ENCODE data around the gene RABGEF1.
"Not testable (repeated sequence)": the region's sequence is repeated elsewhere in the genome, so short reads cannot be mapped to it uniquely, and the experiment has no call there.

RABGEF1 gene

DNA sequence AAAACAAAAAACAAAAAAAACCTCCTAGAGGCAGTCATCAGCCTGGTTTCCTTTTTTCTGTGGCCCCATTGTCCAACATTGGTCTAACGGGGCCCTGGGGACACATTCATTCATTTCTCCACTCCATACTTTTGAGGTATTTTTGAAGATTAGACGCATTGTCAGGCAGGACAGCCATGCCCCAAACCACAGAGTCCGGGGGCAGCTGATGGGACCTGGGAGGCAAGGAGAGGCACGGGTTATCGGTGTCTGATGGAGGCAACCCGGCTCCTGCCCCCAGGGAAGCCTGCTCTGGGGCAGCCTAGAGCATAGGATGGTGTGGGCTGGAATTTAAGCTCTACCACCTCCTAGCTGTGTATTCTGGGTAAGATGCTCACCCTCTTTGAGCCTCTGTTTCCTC, 6.5 kb upstream of the RABGEF1 start:
- no peak overlapping the region for H3K4me3 ChIP-seq (ENCODE audit: low read depth, low read length)

DNA sequence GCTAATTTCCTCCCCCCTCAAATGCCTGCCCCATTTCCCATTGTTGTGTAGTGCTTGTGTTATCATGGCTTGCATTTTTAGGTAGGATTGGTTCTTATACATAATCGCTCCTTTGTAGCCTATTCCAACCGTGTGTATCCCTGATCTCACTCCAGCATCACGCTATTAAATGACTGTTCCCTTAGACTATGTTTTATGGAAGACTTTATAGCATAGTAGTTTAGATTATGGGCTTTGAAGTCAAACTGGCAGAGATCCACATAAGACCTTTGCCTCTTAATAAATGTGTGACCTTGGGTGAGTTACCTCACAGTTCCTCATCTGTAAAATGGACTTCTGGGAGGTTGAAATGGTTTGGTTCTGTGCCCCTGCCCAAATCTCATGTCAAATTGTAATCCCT, 5.4 kb upstream of the RABGEF1 start:
- no peak overlapping the region for H3K4me3 ChIP-seq (ENCODE audit: low read depth, low read length)

DNA sequence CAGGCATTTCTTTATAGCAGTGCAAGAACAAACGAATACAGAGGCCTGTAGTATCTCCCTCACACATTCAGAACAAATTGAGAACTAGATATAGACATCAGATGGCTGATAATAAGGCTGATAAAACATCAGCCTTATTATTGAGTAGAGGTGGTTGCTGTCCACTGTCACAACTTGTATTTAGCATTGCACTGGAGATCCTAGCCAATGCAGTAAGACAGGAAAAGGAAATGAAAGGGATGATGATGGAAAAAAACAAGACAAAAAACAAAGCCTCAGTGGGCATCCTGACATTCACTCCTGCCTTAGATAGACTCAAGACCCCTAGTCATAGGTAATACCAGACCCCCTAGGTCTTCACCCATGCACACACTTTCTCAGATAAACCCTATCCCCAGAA, 4.7 kb upstream of the RABGEF1 start:
- no peak overlapping the region for H3K4me3 ChIP-seq (ENCODE audit: low read depth, low read length)

DNA sequence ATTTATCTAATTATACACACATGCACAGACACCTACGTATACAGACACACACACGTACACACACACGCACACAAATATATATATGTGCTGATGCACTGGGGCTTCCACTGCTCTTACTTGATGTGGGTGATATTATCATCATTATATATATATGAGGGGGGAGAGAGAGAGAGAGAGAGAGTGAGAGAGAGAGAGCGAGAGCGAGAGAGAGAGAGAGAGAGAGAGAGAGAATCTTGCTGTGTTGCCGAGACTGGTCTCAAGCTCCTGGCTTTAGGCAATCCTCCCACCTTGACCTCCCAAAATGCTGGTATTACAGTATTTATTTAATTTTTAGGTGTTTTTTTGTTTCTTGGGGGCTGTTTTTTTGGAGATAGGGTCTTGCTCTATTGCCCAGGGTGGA, 3.6 kb upstream of the RABGEF1 start:
- no peak overlapping the region for H3K4me3 ChIP-seq (ENCODE audit: low read depth, low read length)

DNA sequence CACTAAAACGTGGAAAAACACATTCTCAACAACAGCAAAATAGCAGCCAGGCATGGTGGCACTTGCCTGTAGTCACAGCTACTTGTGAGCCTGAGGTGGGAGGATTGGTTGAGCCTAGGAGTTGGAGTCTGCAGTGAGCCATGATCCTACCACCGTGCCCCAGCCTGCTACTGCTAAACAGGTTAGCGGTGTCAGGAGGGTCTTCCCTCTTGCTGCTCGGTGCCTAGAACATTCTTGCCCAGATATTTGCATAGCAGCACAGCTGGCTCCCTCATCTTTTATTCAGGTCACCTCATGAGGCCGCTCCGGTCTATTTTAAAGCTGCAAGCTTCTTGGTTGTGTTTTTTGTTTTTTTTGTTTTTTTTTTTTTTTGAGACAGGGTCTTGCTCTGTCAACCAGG, 2.9 kb upstream of the RABGEF1 start:
- no peak overlapping the region for H3K4me3 ChIP-seq (ENCODE audit: low read depth, low read length)

DNA sequence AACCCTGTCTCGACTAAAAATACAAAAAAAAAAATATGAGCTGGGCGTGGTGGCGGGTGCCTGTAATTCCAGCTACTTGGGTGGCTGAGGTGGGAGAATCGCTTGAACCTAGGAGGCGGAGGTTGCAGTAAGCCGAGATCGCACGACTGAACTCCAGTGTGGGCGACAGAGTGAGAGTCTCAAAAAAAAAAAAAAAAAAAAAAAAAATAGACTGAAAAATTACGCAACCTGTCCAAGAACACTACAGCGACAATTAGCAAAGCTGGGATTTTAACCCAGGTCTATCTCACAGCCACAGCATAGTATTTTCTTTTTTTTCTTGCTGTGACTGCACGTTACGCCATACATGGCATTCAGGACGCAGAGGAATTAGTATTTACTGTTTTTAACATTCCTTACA, 1.1 kb upstream of the RABGEF1 start:
- H3K4me3 ChIP-seq (ENCODE audit: low read depth, low read length) = peak overlapping the region; percentile 88

DNA sequence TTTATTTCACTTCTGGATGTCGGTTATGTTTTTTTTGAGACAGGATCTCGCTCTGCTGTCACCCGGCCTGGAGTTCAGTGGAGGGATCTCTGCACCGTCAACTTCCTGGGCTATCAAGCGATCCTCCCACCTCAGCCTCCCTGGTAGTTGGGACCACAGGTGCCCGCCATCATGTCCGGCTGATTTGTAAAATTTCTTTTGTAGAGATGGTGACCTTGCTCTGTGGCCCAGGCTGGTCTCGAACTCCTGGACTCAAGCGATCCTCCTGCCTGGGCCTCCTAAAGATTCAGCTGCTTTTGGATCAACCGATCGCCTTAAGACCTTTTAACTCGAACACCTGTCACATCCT, 606 bp upstream of the RABGEF1 start:
- H3K4me3 ChIP-seq (ENCODE audit: low read depth, low read length) = peak overlapping the region; percentile 88

DNA sequence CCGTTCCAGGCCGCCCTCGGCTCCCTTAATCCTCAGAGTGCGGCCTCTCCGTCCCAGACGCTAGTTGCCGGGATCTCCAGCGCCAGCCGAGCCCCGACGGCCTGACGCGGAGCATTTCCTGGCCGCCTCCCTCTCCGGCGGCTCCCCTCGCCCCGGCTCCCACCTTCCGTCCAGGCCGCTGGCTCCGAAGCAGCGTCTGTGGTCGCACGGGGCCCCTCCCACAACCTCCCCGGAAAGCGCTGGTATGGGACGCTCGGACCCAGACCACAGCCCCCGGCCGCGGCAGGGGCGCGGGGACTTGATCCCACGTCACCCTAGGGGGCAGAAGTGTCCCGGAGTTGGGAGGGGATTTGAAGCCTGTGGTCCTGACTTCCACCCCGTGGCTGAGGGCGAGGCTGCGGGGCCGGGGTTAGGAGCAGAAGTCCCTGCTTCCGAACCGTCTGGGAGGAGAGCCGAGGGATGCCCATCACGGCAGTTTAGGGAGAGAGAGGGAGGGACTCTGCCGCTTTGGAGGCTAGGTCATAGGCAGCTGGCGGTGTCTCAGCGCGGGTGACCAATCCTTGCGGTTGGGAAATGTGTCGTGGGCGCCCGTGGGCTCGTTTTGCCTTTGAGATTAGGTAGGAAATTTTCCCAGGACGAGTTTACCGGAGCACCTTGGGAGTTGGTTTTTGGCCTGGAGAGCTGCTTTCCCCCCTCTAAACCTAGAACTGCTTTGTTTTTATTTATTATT, 612 bp downstream of the RABGEF1 start:
- H3K4me3 ChIP-seq (ENCODE audit: low read depth, low read length) = peak overlapping the region; percentile 88

DNA sequence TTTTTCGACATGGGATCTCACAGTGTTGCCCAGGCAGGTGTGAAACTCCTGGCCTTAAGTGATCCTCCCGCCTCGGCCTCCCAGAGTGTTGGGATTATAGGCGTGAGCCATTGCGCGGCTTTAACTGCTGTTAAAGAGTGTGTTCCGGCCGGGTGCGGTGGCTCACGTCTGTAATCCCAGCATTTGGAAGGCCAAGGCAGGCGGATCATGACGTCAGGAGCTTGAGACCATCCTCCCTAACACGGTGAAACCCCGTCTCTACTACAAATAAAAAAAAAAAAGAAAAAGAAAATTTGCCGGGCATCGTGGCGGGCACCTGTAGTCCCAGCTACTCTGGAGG, 1.1 kb downstream of the RABGEF1 start:
- peak overlapping the region; percentile 88 for H3K4me3 ChIP-seq (ENCODE audit: low read depth, low read length)

DNA sequence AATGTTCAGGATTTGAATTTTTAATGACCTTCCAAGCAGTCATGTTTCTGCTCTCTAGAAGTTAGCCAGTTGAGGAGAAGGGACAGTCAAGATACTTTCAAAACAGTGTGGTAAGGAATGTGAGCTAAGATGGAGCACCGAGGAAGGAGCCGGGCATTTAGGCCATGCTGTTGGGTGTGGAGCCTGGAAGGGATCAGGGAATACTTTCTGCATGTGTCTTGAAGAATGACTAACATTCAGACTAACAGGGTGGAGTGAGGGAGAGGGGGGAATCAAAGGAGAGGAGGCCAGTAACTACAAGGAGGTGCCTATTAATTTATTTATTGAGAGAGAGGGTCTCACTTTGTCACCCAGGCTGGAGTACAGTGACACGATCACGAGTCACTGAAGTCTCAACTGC, 1.8 kb downstream of the RABGEF1 start:
- H3K4me3 ChIP-seq (ENCODE audit: low read depth, low read length) = not testable (repeated sequence)

DNA sequence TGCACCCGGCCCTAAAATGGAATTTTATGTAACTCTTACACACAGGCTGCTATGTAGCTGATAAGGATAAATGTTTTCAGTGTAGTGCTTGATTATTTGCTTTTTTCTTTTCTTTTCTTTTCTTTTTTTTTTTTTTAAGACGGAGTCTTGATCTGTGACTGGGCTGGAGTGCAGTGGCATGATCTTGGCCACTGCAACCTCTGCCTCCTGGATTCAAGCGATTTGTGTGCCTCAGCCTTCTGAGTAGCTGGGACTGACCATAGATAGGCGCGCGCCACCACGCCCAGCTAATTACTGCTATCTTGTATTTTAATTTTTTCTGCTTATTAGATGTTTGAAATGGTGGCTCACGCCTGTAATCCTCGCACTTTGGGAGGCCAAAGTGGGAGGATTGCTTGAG, 3.4 kb downstream of the RABGEF1 start:
- no peak overlapping the region for H3K4me3 ChIP-seq (ENCODE audit: low read depth, low read length)

DNA sequence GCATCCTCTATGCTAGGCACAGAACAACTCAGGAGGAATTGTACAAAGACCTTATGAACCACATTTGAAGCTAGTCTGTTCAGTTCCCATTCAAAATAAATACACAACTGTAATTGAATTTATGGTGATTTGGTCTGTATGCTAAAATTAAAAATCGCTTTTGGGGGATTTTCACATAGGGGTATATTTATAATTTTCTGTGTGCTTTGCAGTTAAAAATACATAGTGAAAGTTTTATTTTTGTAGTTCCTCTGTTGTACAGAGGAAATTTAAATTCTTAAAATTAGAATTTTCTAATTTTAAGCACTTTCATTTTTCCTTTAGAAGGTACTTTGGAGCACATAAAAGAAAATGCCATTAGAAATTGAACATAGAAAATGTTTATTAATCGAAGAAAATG, 6.9 kb downstream of the RABGEF1 start:
- no peak overlapping the region for H3K4me3 ChIP-seq (ENCODE audit: low read depth, low read length)

DNA sequence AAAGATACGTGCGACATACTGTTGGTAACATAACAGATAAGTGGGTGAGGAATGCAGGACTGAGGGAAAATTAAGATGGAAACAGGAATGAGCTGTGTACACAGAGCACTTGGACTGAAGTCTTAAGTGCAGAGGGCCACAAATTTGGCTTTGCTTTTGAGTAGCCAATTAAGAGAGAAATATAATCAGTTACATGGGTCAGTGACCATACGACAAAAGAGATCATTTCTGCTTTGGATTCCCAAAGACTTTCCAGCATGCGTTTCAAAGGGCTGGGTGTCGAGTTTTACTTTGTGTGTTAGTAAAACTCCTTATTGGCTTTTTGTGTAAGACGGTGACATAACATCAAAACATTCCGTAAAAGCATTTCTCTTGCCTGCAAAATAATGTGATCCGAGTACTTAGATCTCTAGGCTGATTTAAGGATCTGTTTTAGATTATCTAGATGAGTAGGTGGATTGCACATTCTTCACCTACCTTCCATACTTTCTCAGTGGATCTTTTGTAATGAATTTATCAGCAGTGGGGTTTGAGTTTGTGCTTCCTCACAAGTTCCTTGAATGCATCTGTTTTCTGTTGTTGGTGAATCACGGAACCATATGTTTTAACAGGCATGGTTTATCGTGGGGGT, 7.5 kb downstream of the RABGEF1 start:
- no peak overlapping the region for H3K4me3 ChIP-seq (ENCODE audit: low read depth, low read length)

DNA sequence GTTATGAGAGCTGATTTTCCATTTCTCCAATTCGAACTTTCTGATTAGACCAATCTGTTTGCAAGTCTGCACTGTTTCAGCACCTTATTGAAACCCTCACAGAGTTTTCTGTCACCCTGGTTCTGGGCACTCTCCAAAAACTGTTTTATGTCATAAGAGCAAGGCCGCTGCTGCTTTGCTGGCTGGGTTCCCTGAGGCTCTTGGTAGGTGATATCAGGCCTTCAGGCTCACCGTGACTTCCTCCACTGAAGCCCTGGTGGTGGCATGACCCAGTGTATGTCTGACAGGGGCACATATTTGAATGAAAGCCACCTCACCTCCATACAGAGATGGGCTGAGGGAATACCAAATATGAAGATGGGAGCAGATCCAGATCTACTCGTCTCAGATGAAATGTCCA, 8.3 kb downstream of the RABGEF1 start:
- no peak overlapping the region for H3K4me3 ChIP-seq (ENCODE audit: low read depth, low read length)

DNA sequence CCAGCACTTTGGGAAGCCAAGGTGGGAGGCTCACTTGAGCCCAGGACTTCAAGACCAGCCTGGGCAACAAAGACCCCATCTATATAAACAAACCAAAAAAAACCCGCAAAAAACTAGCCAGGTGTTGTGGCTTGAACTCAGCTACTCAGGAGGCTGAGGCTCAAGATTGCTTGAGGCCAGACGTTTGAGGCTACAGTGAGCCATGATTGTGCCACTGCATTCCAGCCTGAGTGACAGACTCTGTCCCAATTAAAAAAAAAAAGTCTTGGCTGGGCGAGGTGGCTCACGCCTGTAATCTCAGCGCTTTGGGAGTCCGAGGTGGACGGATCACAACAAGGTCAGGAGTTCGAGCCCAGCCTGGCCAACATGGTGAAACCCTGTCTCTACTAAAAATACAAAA, 11.4 kb downstream of the RABGEF1 start:
- H3K4me3 ChIP-seq (ENCODE audit: low read depth, low read length) = no peak overlapping the region

DNA sequence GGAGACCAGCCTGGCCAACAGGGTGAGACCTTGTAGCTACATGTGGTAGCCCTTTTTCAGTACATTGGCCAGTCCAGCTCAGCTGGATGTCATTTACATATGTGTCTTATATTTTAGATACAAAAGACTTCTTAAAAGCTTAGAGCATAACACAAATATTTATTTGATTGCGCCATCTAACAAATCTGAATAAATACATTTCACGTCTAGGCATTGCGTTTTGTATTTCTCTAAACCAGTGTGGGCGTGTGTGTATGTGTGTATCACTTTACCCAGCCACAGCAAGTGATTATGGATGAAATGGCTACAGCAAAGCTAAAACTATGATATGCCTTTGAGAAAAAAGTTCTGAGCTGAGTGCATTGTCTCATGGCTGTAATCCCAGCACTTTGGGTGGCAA, 14.0 kb downstream of the RABGEF1 start:
- no peak overlapping the region for H3K4me3 ChIP-seq (ENCODE audit: low read depth, low read length)

DNA sequence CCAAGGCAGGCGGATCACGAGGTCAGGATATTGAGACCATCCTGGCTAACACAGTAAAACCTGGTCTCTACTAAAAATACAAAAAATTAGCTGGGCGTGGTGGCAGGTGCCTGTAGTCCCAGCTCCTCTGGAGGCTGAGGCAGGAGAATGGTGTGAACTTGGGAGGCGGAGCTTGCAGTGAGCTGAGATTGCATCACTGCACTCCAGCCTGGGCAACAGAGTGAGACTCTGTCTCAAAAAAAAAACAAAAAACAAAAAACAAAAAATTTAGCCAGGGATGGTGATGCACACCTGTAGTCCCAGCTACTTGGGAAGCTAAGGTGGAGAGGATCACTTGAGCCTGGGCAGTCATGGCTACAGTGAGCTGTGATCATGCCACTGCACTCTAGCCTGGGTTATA, 14.5 kb downstream of the RABGEF1 start:
- H3K4me3 ChIP-seq (ENCODE audit: low read depth, low read length) = not testable (repeated sequence)

DNA sequence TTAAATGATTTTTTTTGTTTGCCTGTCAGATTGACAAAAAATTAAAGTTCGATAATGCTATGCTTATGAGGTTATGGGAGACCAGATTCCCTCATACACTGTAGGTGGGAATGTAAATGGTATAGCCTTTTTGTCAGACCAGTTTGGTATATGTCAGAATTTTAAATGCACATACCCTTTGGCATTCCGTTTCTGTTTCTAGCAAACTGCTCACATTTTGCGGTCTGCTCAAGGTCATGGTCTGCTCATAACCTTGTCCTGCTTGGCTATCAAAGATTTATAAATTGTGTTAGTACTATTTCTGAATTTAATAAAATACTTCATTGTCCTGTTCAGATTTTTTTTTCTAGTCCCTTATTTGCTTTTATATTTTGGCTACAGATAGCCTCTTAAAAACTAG, 15.7 kb downstream of the RABGEF1 start:
- H3K4me3 ChIP-seq (ENCODE audit: low read depth, low read length) = not testable (repeated sequence)

DNA sequence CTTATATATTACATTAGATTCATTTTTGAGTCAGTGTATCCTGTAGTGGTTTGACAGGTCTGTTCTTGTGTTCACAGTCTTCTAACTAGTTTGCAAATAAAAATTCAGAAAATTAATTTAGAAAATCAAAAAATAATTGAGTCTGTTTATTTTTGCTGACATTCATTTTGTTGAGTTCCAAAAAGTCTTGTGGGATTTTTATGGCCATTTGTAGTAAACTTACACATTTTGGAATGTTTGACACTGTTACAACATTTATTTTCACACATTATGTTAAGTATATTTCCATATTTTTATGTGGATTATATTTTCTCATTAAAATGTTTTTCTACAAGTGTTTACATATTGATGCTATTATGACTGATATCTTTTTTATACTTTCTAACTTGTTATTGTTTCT, 16.4 kb downstream of the RABGEF1 start:
- H3K4me3 ChIP-seq (ENCODE audit: low read depth, low read length) = no peak overlapping the region

DNA sequence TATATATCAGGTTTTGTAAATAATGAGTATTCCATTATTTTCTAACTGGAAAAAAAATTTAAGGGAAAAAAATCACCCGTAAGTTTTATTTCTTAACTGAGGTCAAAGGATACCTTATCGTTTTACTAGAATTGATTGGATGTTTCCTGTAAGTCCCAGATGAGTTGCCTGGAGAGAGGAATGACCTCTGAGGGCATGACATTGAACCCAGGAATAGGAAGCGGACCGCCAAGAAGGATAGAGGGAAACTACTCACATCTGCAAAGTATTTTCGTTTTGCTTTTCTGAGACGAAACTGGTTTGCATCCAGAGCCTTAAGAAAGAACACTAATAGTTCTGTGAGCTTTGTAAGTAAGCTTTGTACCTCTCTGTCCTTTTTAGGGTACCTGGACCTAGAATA, 17.4 kb downstream of the RABGEF1 start:
- H3K4me3 ChIP-seq (ENCODE audit: low read depth, low read length) = no peak overlapping the region

DNA sequence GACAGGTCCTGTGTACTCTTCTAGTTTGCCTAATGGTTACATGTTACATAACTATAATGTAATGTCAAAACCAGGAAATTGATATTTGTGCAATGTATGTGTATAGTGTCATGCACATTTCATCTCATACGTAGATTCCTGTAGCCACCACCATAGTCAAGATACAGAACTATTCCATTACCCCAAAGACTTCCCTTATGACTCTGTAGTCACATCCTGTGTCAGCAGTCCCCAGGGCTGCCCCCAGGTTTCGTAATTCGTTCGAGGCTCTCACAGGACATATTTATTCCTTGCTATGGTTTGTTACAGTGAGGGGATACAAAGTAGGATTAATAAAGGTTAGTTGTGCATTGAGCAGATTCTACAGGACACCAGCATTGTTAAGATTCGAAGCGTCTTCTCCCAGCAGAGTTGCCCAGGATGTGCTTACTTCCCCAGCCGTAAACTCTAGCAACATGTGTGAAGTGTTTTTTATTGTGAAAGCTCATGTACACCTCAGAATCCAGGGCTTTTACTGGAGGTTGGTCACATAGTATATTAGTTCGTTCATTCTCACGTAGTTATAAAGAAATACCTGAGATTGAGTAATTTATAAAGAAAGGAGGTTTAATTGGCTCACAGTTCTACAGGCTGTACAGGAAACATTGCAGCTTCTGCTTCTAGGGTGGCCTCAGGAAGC, 18.6 kb downstream of the RABGEF1 start:
- no peak overlapping the region for H3K4me3 ChIP-seq (ENCODE audit: low read depth, low read length)

DNA sequence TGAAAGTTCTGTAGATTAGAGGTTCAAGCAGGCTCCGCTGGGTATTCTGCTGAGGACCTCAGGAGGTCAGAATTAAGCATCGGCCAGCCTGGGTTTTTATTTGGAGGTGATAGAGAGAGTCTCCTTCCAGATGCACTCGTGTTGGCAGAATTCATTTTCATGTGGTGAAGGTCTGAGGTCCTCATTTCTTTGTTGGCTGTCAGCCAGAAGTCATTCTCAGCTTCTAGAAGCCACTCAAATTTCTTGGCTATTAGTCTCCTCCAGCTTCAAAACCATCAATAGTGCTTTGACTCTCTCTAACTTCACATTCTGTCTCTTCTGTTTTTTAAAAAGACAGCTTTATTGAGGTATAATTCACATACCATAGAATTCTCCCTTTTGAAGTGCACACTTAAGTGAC, 22.6 kb downstream of the RABGEF1 start:
- not testable (repeated sequence) for H3K4me3 ChIP-seq (ENCODE audit: low read depth, low read length)

Data from iPS-11a (cell line).